ENCODE measurements around the gene DGKB. TPM values are rescaled to one million over a fixed set of nuclear protein-coding genes. Genes with fewer than 3 reads are reported as not detected.

DGKB gene
- total and polyA plus RNA-seq, 2 of the 8 experiments (the other 6 are each of a cell fraction or from before 2014, with no cell fraction given): 1.9 to 2.6 TPM

DNA sequence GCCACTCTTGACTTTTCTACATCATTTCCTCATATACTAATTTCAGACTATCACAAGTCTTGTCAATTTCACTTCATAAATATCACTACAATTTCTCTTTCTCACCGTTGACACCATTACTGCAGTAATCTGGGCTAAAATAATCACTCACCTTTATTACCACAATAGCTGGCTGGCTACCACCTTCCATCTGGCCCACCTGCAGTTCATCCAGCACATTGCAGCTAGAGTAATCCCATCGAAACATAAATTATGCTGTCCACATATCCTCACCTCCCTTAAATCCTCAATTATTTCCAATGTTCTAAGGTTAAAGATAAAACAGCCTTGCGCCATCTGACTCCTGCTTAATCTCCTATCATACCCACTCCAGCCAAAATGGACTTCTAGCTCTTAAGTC is 16.0 kb downstream of the DGKB start:
- Histone ChIP-seq H2BK5ac (ENCODE audit: low read depth, low read length) (no peak overlapping the region), H2AK5ac (ENCODE audit: low read depth, low read length) (no peak overlapping the region), H3K9ac (replicated peaks in 1 of 4; ENCODE audit: extremely low read depth in 1 of 4, low read depth in 3 of 4, low read length in 3 of 4) (no peak overlapping the region), H4K20me1 (replicated peaks in 1 of 2; ENCODE audit: control insufficient read depth in 1 of 2, insufficient read depth in 2 of 2, low read length in 2 of 2) (no peaks in the 10 kb centered on the region), H3K23me2 (ENCODE audit: low read depth, low read length) (no peaks in the 10 kb centered on the region), H3K36me3 (ENCODE audit: control insufficient read depth in 2 of 4, insufficient read depth in 4 of 4, low read length in 3 of 4) (no peaks in the 10 kb centered on the region), H3K14ac (ENCODE audit: insufficient read length) (no peak overlapping the region), H4K8ac (ENCODE audit: extremely low read depth, insufficient read depth, low read length) (no peak overlapping the region), H3K4ac (replicated peaks; ENCODE audit: insufficient read length, low read depth, low read length) (no peak overlapping the region), H2AFZ (ENCODE audit: low read length) (no peak overlapping the region), H3K27me3 (replicated peaks in 1 of 4; ENCODE audit: control insufficient read depth in 3 of 4, extremely low read depth in 1 of 4, insufficient read depth in 3 of 4, low read length in 3 of 4) (no peaks in the 10 kb centered on the region), H3K79me1 (ENCODE audit: low read depth, low read length) (no peaks in the 10 kb centered on the region), H3K4me1 (replicated peaks in 1 of 4; ENCODE audit: control insufficient read depth in 3 of 4, insufficient read depth in 4 of 4, low read length in 3 of 4) (peaks cover 0 to under 1% (median 0%) of the 10 kb centered on the region in 4 experiments; a peak in 1 of 7 replicates), H3K4me3 (ENCODE audit: extremely low read depth in 1 of 4, insufficient read depth in 2 of 4, low read depth in 3 of 4, low read length in 4 of 4) (no peak overlapping the region), H3K56ac (replicated peaks; ENCODE audit: insufficient read length, low read depth, low read length) (no peak overlapping the region), H3K27ac (ENCODE audit: low read depth, low read length) (no peak overlapping the region), H2BK12ac (ENCODE audit: low read depth, low read length) (no peak overlapping the region), H2BK20ac (ENCODE audit: low read length) (no peak overlapping the region), H3K18ac (ENCODE audit: extremely low read depth, low read length) (no peak overlapping the region), H3K23ac (ENCODE audit: insufficient read length) (no peak overlapping the region), H4K5ac (ENCODE audit: insufficient read length, low read depth, low read length) (no peak overlapping the region), H3K9me3 (ENCODE audit: insufficient read depth in 2 of 2, low read depth in 1 of 2, low read length in 1 of 2) (no peaks in the 10 kb centered on the region), H2BK120ac (replicated peaks; ENCODE audit: low read depth, low read length) (no peak overlapping the region), H3K4me2 (ENCODE audit: insufficient read depth in 1 of 2, low read depth in 2 of 2, low read length in 2 of 2) (no peak overlapping the region), H4K91ac (replicated peaks; ENCODE audit: insufficient read length, low read length) (no peak overlapping the region), H3K79me2 (ENCODE audit: control insufficient read depth in 1 of 2, insufficient read depth in 2 of 2, low read length in 2 of 2) (no peaks in the 10 kb centered on the region), H2BK15ac (ENCODE audit: low read length) (no peak overlapping the region)
- FAIRE-seq: peak; percentile 52
- ChIA-PET POLR2A (ENCODE audit: partially characterized antibody) (no interaction called here), CTCF (ENCODE audit: partially characterized antibody) (interaction anchor here (1.6 kb wide), 2 partner anchors 10 to 151 kb away, joined by 4 read pairs; no protein-coding TSS in a partner anchor)
- WGBS, 2 experiments (ENCODE audit: extremely low coverage in 1 of 2, insufficient coverage in 1 of 2, insufficient read length in 1 of 2, insufficient replicate concordance in 2 of 2, low coverage in 1 of 2, low lambda C conversion rate in 2 of 2, missing lambda C conversion rate in 1 of 2): 91% methylated on average over 3 of the region's 3 CpGs; no CpG with 5 or more reads in 1 of the 2 experiments
- DNase-seq (ENCODE audit: low read depth in 1 of 2, low spot score in 2 of 2): no peak
- no peak for TF ChIP-seq FOSL1 (IDR thresholded peaks at IDR 0.05; ENCODE audit: insufficient read depth, low read depth, low read length)
- TF ChIP-seq, protein P1, sequence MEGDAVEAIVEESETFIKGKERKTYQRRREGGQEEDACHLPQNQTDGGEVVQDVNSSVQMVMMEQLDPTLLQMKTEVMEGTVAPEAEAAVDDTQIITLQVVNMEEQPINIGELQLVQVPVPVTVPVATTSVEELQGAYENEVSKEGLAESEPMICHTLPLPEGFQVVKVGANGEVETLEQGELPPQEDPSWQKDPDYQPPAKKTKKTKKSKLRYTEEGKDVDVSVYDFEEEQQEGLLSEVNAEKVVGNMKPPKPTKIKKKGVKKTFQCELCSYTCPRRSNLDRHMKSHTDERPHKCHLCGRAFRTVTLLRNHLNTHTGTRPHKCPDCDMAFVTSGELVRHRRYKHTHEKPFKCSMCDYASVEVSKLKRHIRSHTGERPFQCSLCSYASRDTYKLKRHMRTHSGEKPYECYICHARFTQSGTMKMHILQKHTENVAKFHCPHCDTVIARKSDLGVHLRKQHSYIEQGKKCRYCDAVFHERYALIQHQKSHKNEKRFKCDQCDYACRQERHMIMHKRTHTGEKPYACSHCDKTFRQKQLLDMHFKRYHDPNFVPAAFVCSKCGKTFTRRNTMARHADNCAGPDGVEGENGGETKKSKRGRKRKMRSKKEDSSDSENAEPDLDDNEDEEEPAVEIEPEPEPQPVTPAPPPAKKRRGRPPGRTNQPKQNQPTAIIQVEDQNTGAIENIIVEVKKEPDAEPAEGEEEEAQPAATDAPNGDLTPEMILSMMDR (IDR thresholded peaks at IDR 0.05; ENCODE audit: control extremely low read depth in 1 of 3, insufficient read depth in 1 of 3, low read depth in 1 of 3, low read length in 3 of 3): peak in 1 of 3 experiments; percentile 14; a peak in 1 of 4 replicates

Measured in H1 (cell line).